A673 (cell line): ENCODE data around the gene STPG2. TPM values are rescaled to one million over a fixed set of nuclear protein-coding genes. Genes with fewer than 3 reads are reported as not detected.

ENCODE experiments used
- BruUV-seq: library from RNA; stranded (reverse); fragments of 400-500 nt; replicated peaks from 2 replicates; lab custom pipeline; 2021; lab: Mats Ljungman, UMichigan
- CTCF ChIA-PET: fragments of 300-600 bp; sonication (Branson Sonifier 250); formaldehyde crosslinking; loops from one replicate; lab custom pipeline; 2022; ENCODE audit warnings: antibody characterized with exemption; lab: Charles Lee
- POLR2A ChIA-PET: fragments of 300-600 bp; sonication (Branson Sonifier 250); formaldehyde crosslinking; loops from one replicate; lab custom pipeline; 2022; ENCODE audit warnings: antibody characterized with exemption; ENCODE audit not compliant: low non-redundant PET; lab: Charles Lee
- DNase-seq: peaks from one replicate; pipeline ENCODE4 v3.0.0-alpha.2; 2015; ENCODE audit warnings: low spot score
- H3K27ac ChIP-seq: fragments of 200-600 bp; sonication (generic); 2 replicates; pipeline ENCODE4 v1.5.1; 2016; ENCODE audit warnings: mixed run types, low read depth, mild to moderate bottlenecking, mixed read lengths, antibody characterized with exemption, low read length; ENCODE audit not compliant: poor library complexity, severe bottlenecking
- H3K27me3 ChIP-seq: fragments of 200-600 bp; sonication (generic); replicated peaks from 2 replicates; pipeline ENCODE4 v1.6.1; 2017; ENCODE audit warnings: mixed run types, low read depth, mild to moderate bottlenecking, mixed read lengths, antibody characterized with exemption, low read length; ENCODE audit not compliant: insufficient read depth, poor library complexity
- H3K36me3 ChIP-seq: fragments of 200-600 bp; sonication (generic); 2 replicates; pipeline ENCODE4 v1.6.1; 2016; ENCODE audit warnings: mixed run types, mild to moderate bottlenecking, mixed read lengths, antibody characterized with exemption, low read length; ENCODE audit not compliant: insufficient read depth, poor library complexity, severe bottlenecking
- H3K4me1 ChIP-seq: fragments of 200-600 bp; sonication (generic); 2 replicates; pipeline ENCODE4 v1.6.1; 2017; ENCODE audit warnings: mixed run types, mild to moderate bottlenecking, mixed read lengths, antibody characterized with exemption, low read length; ENCODE audit not compliant: insufficient read depth, poor library complexity, severe bottlenecking
- H3K4me3 ChIP-seq: fragments of 200-600 bp; sonication (generic); 2 replicates; pipeline ENCODE4 v1.5.1; 2016; ENCODE audit warnings: low read depth, mixed run types, mild to moderate bottlenecking, mixed read lengths, low read length; ENCODE audit not compliant: poor library complexity, severe bottlenecking
- H3K9me3 ChIP-seq: fragments of 200-600 bp; sonication (generic); 2 replicates; pipeline ENCODE4 v1.6.1; 2016; ENCODE audit warnings: mixed run types, low read depth, mild to moderate bottlenecking, mixed read lengths, antibody characterized with exemption, low read length; ENCODE audit not compliant: poor library complexity, severe bottlenecking
- EZH2 ChIP-seq: fragments of 200-600 bp; sonication (generic); IDR thresholded peaks from 2 replicates; pipeline ENCODE4 v1.6.1; 2017; ENCODE audit warnings: borderline replicate concordance, low read depth, mild to moderate bottlenecking, mixed read lengths, antibody characterized with exemption, low read length; ENCODE audit not compliant: poor library complexity, severe bottlenecking
- intact Hi-C: fragments of 100-400 bp; cut with micrococcal nuclease; formaldehyde crosslinking; loops from one replicate; pipeline ENCODE4 v1.10.0; 2022; ENCODE audit not compliant: unreplicated experiment
- total RNA-seq: library from RNA; stranded (reverse); gene quantifications from 2 replicates; pipeline ENCODE4 v1.2.3, GENCODE V29; 2021
- TF ChIP-seq, protein P1 (sequence below): fragments of 300-800, 200-600 bp; sonication (generic); conservative IDR thresholded peaks from 2 replicates; pipeline ENCODE4 v1.5.1; 2017; ENCODE audit warnings: low read depth, mild to moderate bottlenecking, antibody characterized with exemption, low read length, moderate library complexity, mixed read lengths

STPG2 gene
- total RNA-seq, 1 experiment from 2014 or later: not detected

DNA sequence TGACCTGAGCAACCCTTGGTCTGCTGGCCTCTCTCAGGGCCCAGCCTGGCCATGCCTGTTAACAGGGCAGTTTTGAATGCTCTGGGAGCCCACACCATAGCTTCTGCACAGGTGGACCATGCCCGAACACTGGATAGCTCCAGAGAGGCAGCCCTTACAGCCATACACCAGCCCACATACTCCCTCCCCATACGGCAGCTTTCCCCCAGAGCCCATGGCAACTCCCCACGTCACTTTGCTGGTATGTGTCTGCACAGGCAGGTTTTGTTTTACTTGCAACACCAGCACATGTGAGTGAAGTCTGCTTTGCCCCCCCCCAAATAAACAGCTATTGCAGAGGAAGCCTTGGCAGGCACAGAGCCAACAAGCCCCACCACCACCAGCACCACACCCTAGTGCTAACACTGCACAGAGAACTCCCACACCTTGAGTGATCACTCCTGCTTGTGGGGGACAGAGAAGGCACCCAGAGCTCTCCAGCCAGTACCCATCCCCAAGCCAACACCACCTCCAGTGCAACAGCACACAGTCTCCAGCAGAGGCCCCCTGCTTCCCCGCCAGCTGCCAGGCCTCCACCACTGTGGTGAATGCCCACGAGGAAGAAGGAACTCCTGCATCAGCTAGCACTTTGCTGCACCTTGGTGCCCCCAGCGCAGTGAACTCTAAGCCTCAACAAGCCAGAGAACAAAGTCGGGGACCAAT lies 87.3 kb downstream of the STPG2 start:
- H3K9me3 ChIP-seq: no peaks in the 10 kb centered on the region
- H3K27me3 ChIP-seq: no peaks in the 10 kb centered on the region
- TF ChIP-seq, protein P1, sequence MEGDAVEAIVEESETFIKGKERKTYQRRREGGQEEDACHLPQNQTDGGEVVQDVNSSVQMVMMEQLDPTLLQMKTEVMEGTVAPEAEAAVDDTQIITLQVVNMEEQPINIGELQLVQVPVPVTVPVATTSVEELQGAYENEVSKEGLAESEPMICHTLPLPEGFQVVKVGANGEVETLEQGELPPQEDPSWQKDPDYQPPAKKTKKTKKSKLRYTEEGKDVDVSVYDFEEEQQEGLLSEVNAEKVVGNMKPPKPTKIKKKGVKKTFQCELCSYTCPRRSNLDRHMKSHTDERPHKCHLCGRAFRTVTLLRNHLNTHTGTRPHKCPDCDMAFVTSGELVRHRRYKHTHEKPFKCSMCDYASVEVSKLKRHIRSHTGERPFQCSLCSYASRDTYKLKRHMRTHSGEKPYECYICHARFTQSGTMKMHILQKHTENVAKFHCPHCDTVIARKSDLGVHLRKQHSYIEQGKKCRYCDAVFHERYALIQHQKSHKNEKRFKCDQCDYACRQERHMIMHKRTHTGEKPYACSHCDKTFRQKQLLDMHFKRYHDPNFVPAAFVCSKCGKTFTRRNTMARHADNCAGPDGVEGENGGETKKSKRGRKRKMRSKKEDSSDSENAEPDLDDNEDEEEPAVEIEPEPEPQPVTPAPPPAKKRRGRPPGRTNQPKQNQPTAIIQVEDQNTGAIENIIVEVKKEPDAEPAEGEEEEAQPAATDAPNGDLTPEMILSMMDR: no peak
- no peak for TF ChIP-seq EZH2
- no peaks in the 10 kb centered on the region for H3K4me1 ChIP-seq
- H3K4me3 ChIP-seq: no peak overlapping the region
- BruUV-seq: no TSS peak
- intact Hi-C loops: no loop called here
- DNase-seq: peak; percentile 3
- CTCF ChIA-PET: no interaction called here
- POLR2A ChIA-PET: no interaction called here
- H3K27ac ChIP-seq: no peak overlapping the region
- no peaks in the 10 kb centered on the region for H3K36me3 ChIP-seq

DNA sequence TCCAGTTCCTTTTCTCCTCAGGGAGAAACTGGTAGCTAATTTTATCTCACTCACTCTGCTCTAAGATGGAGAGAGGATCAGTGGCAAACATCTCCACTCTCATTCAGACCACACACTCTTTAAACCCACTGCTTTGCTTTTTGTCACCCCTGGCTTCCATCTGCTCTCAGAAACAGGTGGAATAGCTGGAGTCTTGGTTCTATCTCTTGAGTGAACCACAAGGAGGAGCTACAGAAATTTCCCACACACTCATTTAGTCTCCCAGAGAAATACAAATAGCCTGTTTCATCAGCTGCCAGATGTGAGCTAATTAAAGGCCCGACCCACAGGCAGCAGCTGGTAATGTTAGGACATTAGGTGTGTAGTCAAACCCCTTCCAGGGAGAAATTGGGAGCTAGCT lies 96.6 kb downstream of the STPG2 start:
- Histone ChIP-seq H3K27me3 (peaks cover 6% of the 10 kb centered on the region), H3K4me3 (no peak overlapping the region), H3K27ac (no peak overlapping the region), H3K4me1 (no peaks in the 10 kb centered on the region), H3K36me3 (no peaks in the 10 kb centered on the region), H3K9me3 (no peaks in the 10 kb centered on the region)
- DNase-seq: peak; percentile 10
- ChIA-PET CTCF (no interaction called here), POLR2A (no interaction called here)
- intact Hi-C loops: no loop called here
- no TSS peak for BruUV-seq
- TF ChIP-seq, protein P1: no peak
- no peak for TF ChIP-seq EZH2

DNA sequence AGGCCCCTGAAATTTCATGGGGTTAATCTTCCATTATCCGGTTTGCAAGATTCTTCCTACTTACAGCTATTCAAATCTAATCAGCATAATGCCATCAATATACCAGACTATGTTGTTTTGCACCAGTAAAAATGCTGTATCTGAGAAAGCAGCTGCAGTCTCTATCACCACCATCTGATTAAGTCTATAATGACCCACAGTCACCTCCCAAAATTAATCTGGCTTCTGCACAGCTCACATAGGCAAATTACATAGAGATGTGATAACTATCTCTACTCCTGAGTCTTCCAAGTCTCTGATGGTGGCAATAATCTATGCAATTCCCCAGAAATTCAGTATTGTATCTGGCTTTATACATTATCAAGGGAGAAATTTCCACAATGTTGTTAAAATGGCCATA lies 113.2 kb downstream of the STPG2 start:
- ChIA-PET CTCF (no interaction called here), POLR2A (no interaction called here)
- H3K9me3 ChIP-seq: no peaks in the 10 kb centered on the region
- no peaks in the 10 kb centered on the region for H3K36me3 ChIP-seq
- TF ChIP-seq, protein P1: no peak
- TF ChIP-seq EZH2: no peak
- intact Hi-C loops: no loop called here
- no peaks in the 10 kb centered on the region for H3K4me1 ChIP-seq
- DNase-seq: no peak
- no peak overlapping the region for H3K27ac ChIP-seq
- no peaks in the 10 kb centered on the region for H3K27me3 ChIP-seq
- no peak overlapping the region for H3K4me3 ChIP-seq
- no TSS peak for BruUV-seq
